GM10266 (cell line): Measurements from ENCODE around the gene PLPPR3.

Experiments used
- DNase-seq: peaks from one replicate; pipeline ENCODE4 v3.0.0; 2012; ENCODE audit errors: extremely low spot score
- CTCF ChIP-seq: IDR thresholded peaks from 2 replicates; pipeline ENCODE4 v1.5.1; 2012; ENCODE audit warnings: mild to moderate bottlenecking, low read depth; ENCODE audit not compliant: control insufficient read depth, insufficient read depth; ENCODE audit errors: missing control alignments

The PLPPR3 gene

GRCh38 chr19:791567-792305 lies 30.0 kb downstream of the PLPPR3 start:
- no peak for TF ChIP-seq CTCF
- no peak for DNase-seq

GRCh38 chr19:791007-791566 lies 30.7 kb downstream of the PLPPR3 start:
- TF ChIP-seq CTCF, result no peak
- no peak for DNase-seq

- TF ChIP-seq CTCF, result no peak
- no peak for DNase-seq
Measured at GRCh38 chr19:789701-790060, 32.1 kb downstream of the PLPPR3 start.

- no peak for DNase-seq
- no peak for TF ChIP-seq CTCF
Measured at GRCh38 chr19:788983-789700, 32.6 kb downstream of the PLPPR3 start.

- DNase-seq, result no peak
- TF ChIP-seq CTCF, result no peak
Measured at GRCh38 chr19:788686-788982, 33.1 kb downstream of the PLPPR3 start.

GRCh38 chr19:787536-787935 lies 34.2 kb downstream of the PLPPR3 start:
- DNase-seq, result no peak
- TF ChIP-seq CTCF, result no peak

- no peak for DNase-seq
- no peak for TF ChIP-seq CTCF
Measured at GRCh38 chr19:784541-784940, 37.2 kb downstream of the PLPPR3 start.
